Central memory CD8-positive, alpha-beta T cell (primary cell): Measurements from ENCODE around the gene ARMC2.
"Not testable (repeated sequence)": the region's sequence is repeated elsewhere in the genome, so short reads cannot be mapped to it uniquely, and the experiment has no call there.

ENCODE experiments used
- ATAC-seq: fragments of 150-1000 bp; cut with Tn5 transposase; replicated peaks from 2 replicates; pipeline ENCODE4 v1.10.0; 2022; ENCODE audit warnings: mild to moderate bottlenecking, moderate FRiP score, moderate number of reproducible peaks; ENCODE audit not compliant: poor library complexity, severe bottlenecking; ENCODE audit errors: extremely low read depth
- DNase-seq, 2 donors: peaks; one replicate each; pipeline ENCODE4 v3.0.0; 2021; ENCODE audit warnings: low spot score in 2 of 2
- H3K27ac Mint-ChIP-seq: one replicate; pipeline ENCODE4 v1.8.0; 2022; ENCODE audit warnings: low read depth, mild to moderate bottlenecking, moderate library complexity, mixed read lengths
- H3K27me3 Mint-ChIP-seq: one replicate; pipeline ENCODE4 v1.8.0; 2022; ENCODE audit warnings: mixed read lengths
- H3K36me3 Mint-ChIP-seq: one replicate; pipeline ENCODE4 v1.8.0; 2022; ENCODE audit warnings: mild to moderate bottlenecking, moderate library complexity, mixed read lengths; ENCODE audit not compliant: insufficient read depth
- H3K4me1 Mint-ChIP-seq: one replicate; pipeline ENCODE4 v1.8.0; 2022; ENCODE audit warnings: mixed read lengths
- H3K4me3 Mint-ChIP-seq: one replicate; pipeline ENCODE4 v1.8.0; 2022; ENCODE audit warnings: mild to moderate bottlenecking, moderate library complexity, mixed read lengths
- H3K9me3 Mint-ChIP-seq: one replicate; pipeline ENCODE4 v1.8.0; 2022; ENCODE audit warnings: mixed read lengths

Gene ARMC2

DNA sequence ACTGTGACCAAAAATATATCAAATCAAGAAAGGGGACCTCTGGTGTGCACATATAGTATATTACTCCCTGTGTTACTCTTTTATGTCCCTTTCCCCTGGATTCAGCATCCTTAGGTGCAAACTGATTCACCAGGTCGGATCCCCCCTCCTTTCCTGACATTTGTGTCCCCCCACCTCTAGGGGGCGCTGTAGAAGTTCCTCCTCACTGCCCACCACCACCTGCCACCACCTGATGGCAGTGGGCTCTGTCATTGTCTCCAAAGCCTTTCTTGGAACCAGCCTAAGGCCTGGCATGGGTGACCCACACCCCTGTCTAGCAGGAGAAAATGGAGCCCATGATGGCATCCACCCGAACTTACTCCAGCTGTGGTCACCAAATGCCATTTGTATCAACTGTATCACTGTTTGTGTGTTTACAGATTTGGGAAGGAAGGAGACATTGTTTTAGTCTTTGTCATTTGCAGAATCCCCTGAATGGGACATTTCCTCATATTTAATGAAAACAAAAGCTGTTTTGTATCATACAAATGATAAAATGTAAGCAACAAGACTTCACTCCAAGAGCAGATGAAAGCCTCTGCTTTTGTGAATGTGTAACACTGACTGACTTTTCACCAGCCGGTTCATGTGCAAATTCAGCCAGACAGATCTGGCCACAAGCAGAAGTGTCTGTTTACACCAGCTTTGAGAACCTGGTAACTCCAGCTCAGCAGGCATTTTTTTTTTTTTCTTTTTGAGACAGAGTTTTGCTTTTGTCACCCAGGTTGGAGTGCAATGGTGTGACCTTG, 66.2 kb downstream of the ARMC2 start:
- no peak overlapping the region for H3K4me3 Mint-ChIP-seq
- peak; percentile 21 to 25 for DNase-seq
- no peaks in the 10 kb centered on the region for H3K9me3 Mint-ChIP-seq
- H3K27me3 Mint-ChIP-seq, result no peaks in the 10 kb centered on the region
- H3K27ac Mint-ChIP-seq, result peak overlapping the region; percentile 80
- H3K36me3 Mint-ChIP-seq, result peaks cover 2% of the 10 kb centered on the region
- peaks cover 11% of the 10 kb centered on the region for H3K4me1 Mint-ChIP-seq
- ATAC-seq, result no peak

GRCh38 chr6:108915258-108915657, 67.0 kb downstream of the ARMC2 start:
- H3K27ac Mint-ChIP-seq, result no peak overlapping the region
- peaks cover 18% of the 10 kb centered on the region for H3K4me1 Mint-ChIP-seq
- H3K9me3 Mint-ChIP-seq, result no peaks in the 10 kb centered on the region

GRCh38 chr6:108916026-108916686, 67.9 kb downstream of the ARMC2 start:
- DNase-seq, result no peak
- ATAC-seq, result no peak
- no peaks in the 10 kb centered on the region for H3K36me3 Mint-ChIP-seq
- H3K4me1 Mint-ChIP-seq, result peaks cover 27% of the 10 kb centered on the region
- H3K4me3 Mint-ChIP-seq, result no peak overlapping the region
- H3K27ac Mint-ChIP-seq, result no peak overlapping the region
- no peaks in the 10 kb centered on the region for H3K9me3 Mint-ChIP-seq
- H3K27me3 Mint-ChIP-seq, result no peaks in the 10 kb centered on the region

More at GRCh38 chr6:108915258-108915657, 67.0 kb downstream of the ARMC2 start:
- ATAC-seq (no peak), DNase-seq (no peak)
- no peak overlapping the region for H3K4me3 Mint-ChIP-seq
- H3K36me3 Mint-ChIP-seq, result peaks cover under 1% of the 10 kb centered on the region
- H3K27me3 Mint-ChIP-seq, result no peaks in the 10 kb centered on the region

- H3K4me1 Mint-ChIP-seq, result peaks cover 43% of the 10 kb centered on the region
- H3K27ac Mint-ChIP-seq, result peak overlapping the region; percentile 79
Measured at GRCh38 chr6:108920751-108921150, 72.5 kb downstream of the ARMC2 start.

GRCh38 chr6:108921547-108922361, 73.5 kb downstream of the ARMC2 start:
- Mint-ChIP-seq H3K27me3 (no peaks in the 10 kb centered on the region), H3K27ac (peak overlapping the region; percentile 79)

More at GRCh38 chr6:108920751-108921150, 72.5 kb downstream of the ARMC2 start:
- peaks cover 2% of the 10 kb centered on the region for H3K36me3 Mint-ChIP-seq
- H3K4me3 Mint-ChIP-seq, result no peak overlapping the region
- no peak for ATAC-seq
- H3K27me3 Mint-ChIP-seq, result no peaks in the 10 kb centered on the region
- no peaks in the 10 kb centered on the region for H3K9me3 Mint-ChIP-seq
- no peak for DNase-seq

DNA sequence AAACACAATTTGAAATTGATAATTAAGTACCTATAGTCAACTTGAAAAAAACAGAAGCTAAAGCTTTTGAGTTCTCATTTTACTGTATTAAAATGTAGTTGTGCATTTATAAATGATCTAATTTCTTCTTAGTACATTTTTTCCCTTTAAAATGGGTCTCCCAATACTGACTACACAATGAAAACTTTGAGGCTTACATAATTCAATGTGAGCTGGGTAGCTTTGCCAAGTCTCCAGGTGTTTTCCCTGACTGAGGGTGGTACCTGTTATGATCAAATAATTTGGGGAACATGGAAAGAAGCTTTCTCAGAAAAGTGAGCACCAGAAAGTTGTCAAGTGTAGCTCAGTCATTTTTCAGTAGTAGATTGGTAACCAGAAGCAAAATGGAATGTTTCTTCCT, 74.3 kb downstream of the ARMC2 start:
- H3K4me1 Mint-ChIP-seq, result peaks cover 46% of the 10 kb centered on the region
- no peak for DNase-seq

More at GRCh38 chr6:108921547-108922361, 73.5 kb downstream of the ARMC2 start:
- no peaks in the 10 kb centered on the region for H3K9me3 Mint-ChIP-seq
- DNase-seq (no peak), ATAC-seq (peak; percentile 54)
- H3K4me3 Mint-ChIP-seq, result no peak overlapping the region
- H3K4me1 Mint-ChIP-seq, result peaks cover 46% of the 10 kb centered on the region
- H3K36me3 Mint-ChIP-seq, result peaks cover 2% of the 10 kb centered on the region

DNA sequence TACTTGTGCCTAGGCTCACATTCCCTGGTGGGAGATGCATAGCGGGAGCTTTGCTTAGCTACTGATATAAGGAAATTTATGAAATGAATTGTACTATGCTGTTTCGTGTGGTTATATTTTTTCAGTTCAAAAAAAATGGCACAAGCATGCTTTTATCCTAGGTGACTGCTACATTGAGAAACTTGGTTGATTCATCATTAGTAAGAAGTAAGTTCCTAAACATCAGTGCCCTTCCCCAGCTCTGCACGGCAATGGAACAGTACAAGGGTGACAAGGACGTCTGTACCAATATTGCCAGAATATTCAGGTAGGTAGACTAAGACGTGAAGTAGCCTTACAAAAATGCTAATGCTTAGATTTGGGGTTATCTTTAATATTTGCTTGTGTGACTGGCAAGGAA, 79.7 kb downstream of the ARMC2 start:
- Mint-ChIP-seq H3K27ac (no peak overlapping the region), H3K4me1 (peaks cover 20% of the 10 kb centered on the region), H3K27me3 (no peaks in the 10 kb centered on the region), H3K9me3 (no peaks in the 10 kb centered on the region), H3K4me3 (no peak overlapping the region), H3K36me3 (peaks cover 4% of the 10 kb centered on the region)
- ATAC-seq (no peak), DNase-seq (no peak)

More for the DNA sequence above, 74.3 kb downstream of the ARMC2 start:
- Mint-ChIP-seq H3K9me3 (no peaks in the 10 kb centered on the region), H3K36me3 (peaks cover 2% of the 10 kb centered on the region), H3K27me3 (no peaks in the 10 kb centered on the region), H3K4me3 (no peak overlapping the region), H3K27ac (no peak overlapping the region)
- ATAC-seq, result no peak

- H3K4me3 Mint-ChIP-seq, result no peak overlapping the region
- peaks cover 18% of the 10 kb centered on the region for H3K4me1 Mint-ChIP-seq
- no peaks in the 10 kb centered on the region for H3K9me3 Mint-ChIP-seq
- no peaks in the 10 kb centered on the region for H3K27me3 Mint-ChIP-seq
- DNase-seq (no peak), ATAC-seq (no peak)
- H3K27ac Mint-ChIP-seq, result no peak overlapping the region
- H3K36me3 Mint-ChIP-seq, result peaks cover 6% of the 10 kb centered on the region
Measured at GRCh38 chr6:108928650-108929049, 80.4 kb downstream of the ARMC2 start.

DNA sequence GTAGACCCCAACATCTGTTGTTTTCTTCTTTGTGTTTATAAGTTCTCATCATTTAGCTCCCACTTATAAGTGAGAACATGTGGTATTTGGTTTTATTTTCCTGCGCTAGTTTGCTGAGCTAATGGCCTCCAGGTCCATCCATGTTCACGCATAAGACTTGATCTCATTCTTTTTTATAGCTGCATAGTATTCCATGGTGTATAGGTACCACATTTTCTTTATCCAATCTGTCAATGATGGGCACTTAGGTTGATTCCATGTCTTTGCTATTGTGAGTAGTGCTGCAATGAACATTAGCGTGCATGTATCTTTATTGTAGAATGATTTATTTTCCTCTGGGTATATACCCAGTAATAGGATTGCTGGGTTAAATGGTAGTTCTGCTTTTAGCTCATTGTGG, 82.9 kb downstream of the ARMC2 start:
- not testable (repeated sequence) for H3K27ac Mint-ChIP-seq, H3K27me3 Mint-ChIP-seq, H3K4me1 Mint-ChIP-seq, H3K4me3 Mint-ChIP-seq, H3K36me3 Mint-ChIP-seq, DNase-seq, H3K9me3 Mint-ChIP-seq, ATAC-seq

DNA sequence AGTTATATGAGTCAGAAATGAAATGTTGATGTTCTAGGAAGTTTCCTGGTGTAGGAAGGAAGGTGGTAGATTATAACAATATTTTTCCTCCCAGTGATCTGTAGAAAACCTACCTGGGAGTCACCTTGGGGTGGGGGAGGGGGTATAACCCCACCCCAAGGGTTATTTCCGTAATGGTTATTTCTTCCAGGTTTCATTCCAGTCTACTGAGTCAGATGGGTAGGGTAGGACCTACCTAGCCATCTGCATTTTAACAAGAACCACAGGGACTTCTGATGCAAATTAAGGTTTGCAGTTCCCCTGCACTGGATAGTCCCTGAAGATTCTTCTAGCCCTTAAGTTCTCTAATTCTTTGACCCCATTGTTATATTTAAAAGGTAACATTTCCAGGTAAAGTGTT, 88.9 kb downstream of the ARMC2 start:
- Mint-ChIP-seq H3K9me3 (no peaks in the 10 kb centered on the region), H3K27me3 (no peaks in the 10 kb centered on the region), H3K4me3 (no peak overlapping the region), H3K27ac (no peak overlapping the region), H3K36me3 (peaks cover 2% of the 10 kb centered on the region), H3K4me1 (peaks cover 8% of the 10 kb centered on the region)
- ATAC-seq (no peak), DNase-seq (no peak)

- H3K27me3 Mint-ChIP-seq, result no peaks in the 10 kb centered on the region
Measured at GRCh38 chr6:108940741-108941140, 92.5 kb downstream of the ARMC2 start.

GRCh38 chr6:108941281-108941680, 93.1 kb downstream of the ARMC2 start:
- Mint-ChIP-seq H3K27ac (no peak overlapping the region), H3K4me1 (peaks cover 16% of the 10 kb centered on the region), H3K9me3 (no peaks in the 10 kb centered on the region), H3K27me3 (no peaks in the 10 kb centered on the region), H3K4me3 (no peak overlapping the region), H3K36me3 (peaks cover 3% of the 10 kb centered on the region)
- ATAC-seq (no peak), DNase-seq (no peak)

More at GRCh38 chr6:108940741-108941140, 92.5 kb downstream of the ARMC2 start:
- no peaks in the 10 kb centered on the region for H3K9me3 Mint-ChIP-seq
- peaks cover 16% of the 10 kb centered on the region for H3K4me1 Mint-ChIP-seq
- H3K36me3 Mint-ChIP-seq, result peaks cover 2% of the 10 kb centered on the region
- no peak for ATAC-seq
- H3K4me3 Mint-ChIP-seq, result no peak overlapping the region
- no peak overlapping the region for H3K27ac Mint-ChIP-seq
- no peak for DNase-seq
